HG03565 (cell line): Measurements from ENCODE around the gene TMEM74B.

Experiments used
- ATAC-seq: cut with Tn5 transposase; IDR thresholded peaks from one replicate; pipeline ENCODE4 v1.9.1; 2021; ENCODE audit warnings: mild to moderate bottlenecking, moderate library complexity; ENCODE audit not compliant: unreplicated experiment

Gene TMEM74B

GRCh38 chr20:1206366-1207148 is 21.8 kb upstream of the TMEM74B start:
- no peak for ATAC-seq

- ATAC-seq: no peak
Measured at GRCh38 chr20:1205802-1206201, 21.0 kb upstream of the TMEM74B start.

GRCh38 chr20:1204576-1204975 is 19.8 kb upstream of the TMEM74B start:
- ATAC-seq: no peak

GRCh38 chr20:1204113-1204512 is 19.3 kb upstream of the TMEM74B start:
- no peak for ATAC-seq

- ATAC-seq: no peak
Measured at GRCh38 chr20:1203630-1204029, 18.8 kb upstream of the TMEM74B start.

- no peak for ATAC-seq
Measured at GRCh38 chr20:1202762-1203504, 18.2 kb upstream of the TMEM74B start, which contains the start of gene C20orf202. Gene C20orf202, plus strand, starts transcription at chr20:1203454. Its CDS starts 132 bp downstream, at chr20:1203586.

GRCh38 chr20:1199964-1200363 is 15.2 kb upstream of the TMEM74B start:
- ATAC-seq: no peak

- ATAC-seq: no peak
Measured at GRCh38 chr20:1199212-1199873, 14.6 kb upstream of the TMEM74B start.

- ATAC-seq: no peak
Measured at GRCh38 chr20:1198751-1199150, 14.0 kb upstream of the TMEM74B start.

GRCh38 chr20:1197801-1198200 is 13.0 kb upstream of the TMEM74B start:
- ATAC-seq: no peak

GRCh38 chr20:1196634-1197033 is 11.9 kb upstream of the TMEM74B start:
- ATAC-seq: no peak

GRCh38 chr20:1195226-1195625 is 10.4 kb upstream of the TMEM74B start:
- no peak for ATAC-seq

GRCh38 chr20:1191299-1191698 is 6.5 kb upstream of the TMEM74B start:
- ATAC-seq: no peak

- ATAC-seq: no peak
Measured at GRCh38 chr20:1190847-1191246, 6.1 kb upstream of the TMEM74B start.

- no peak for ATAC-seq
Measured at GRCh38 chr20:1189827-1190226, 5.0 kb upstream of the TMEM74B start.

- ATAC-seq: no peak
Measured at GRCh38 chr20:1188347-1188746, 3.6 kb upstream of the TMEM74B start.

- ATAC-seq: no peak
Measured at GRCh38 chr20:1187605-1188171, 2.9 kb upstream of the TMEM74B start.

GRCh38 chr20:1186367-1186991 is 1.7 kb upstream of the TMEM74B start:
- no peak for ATAC-seq

GRCh38 chr20:1185790-1186334 is 1.1 kb upstream of the TMEM74B start:
- no peak for ATAC-seq

- no peak for ATAC-seq
Measured at GRCh38 chr20:1185316-1185741, 548 bp upstream of the TMEM74B start.

GRCh38 chr20:1184260-1184637 is 532 bp downstream of the TMEM74B start:
- ATAC-seq: no peak
